Lower leg skin (tissue), 3 donors: Measurements from ENCODE around the gene TMEM234.
"Not testable (repeated sequence)": the region's sequence is repeated elsewhere in the genome, so short reads cannot be mapped to it uniquely, and the experiment has no call there.

Experiments used
- CTCF ChIP-seq, 3 donors: fragments of 450-650 bp; IDR thresholded peaks; one replicate each; pipeline ENCODE4 v1.5.1; 2016; ENCODE audit warnings: antibody characterized with exemption in 3 of 3, mild to moderate bottlenecking in 3 of 3, moderate library complexity in 2 of 3
- POLR2A ChIP-seq, 2 donors: fragments of 450-650 bp; IDR thresholded peaks; one replicate each; pipeline ENCODE4 v1.6.1; 2016 to 2017; ENCODE audit warnings: antibody characterized with exemption in 2 of 2, mild to moderate bottlenecking in 1 of 2, moderate library complexity in 1 of 2

GRCh38 chr1:32263236-32263593, 41.1 kb upstream of the TMEM234 start:
- TF ChIP-seq CTCF, POLR2A (IDR thresholded peaks at IDR 0.05): not testable (repeated sequence)
